H1 (cell line): ENCODE results near the gene FGF5. TPM values are rescaled to one million over a fixed set of nuclear protein-coding genes. Genes with fewer than 3 reads are reported as not detected.

Experiments used
- CTCF ChIA-PET: fragments of 300-600 bp; sonication (Branson Sonifier 250); formaldehyde crosslinking; loops from one replicate; lab custom pipeline; 2021; ENCODE audit not compliant: partially characterized antibody; lab: Charles Lee
- POLR2A ChIA-PET: fragments of 300-600 bp; sonication (Branson Sonifier 250); formaldehyde crosslinking; loops from one replicate; lab custom pipeline; 2021; ENCODE audit warnings: inconsistent platforms; ENCODE audit not compliant: partially characterized antibody; lab: Charles Lee
- DNase-seq, 2 experiments: peaks; one replicate each; pipeline versions ENCODE4 v3.0.0 to v3.0.0-alpha.2; 2010 to 2022; ENCODE audit warnings: low spot score in 2 of 2, low read depth in 1 of 2, mixed read lengths in 1 of 2
- FAIRE-seq: peaks from 2 replicates; lab custom pipeline; 2011; peaks lifted over from hg19 to GRCh38; lab: Jason Lieb, UNC
- H2AFZ ChIP-seq: 2 replicates; pipeline ENCODE4 v1.8.1; 2012; ENCODE audit warnings: low read length, inconsistent platforms
- H2AK5ac ChIP-seq: 2 replicates; pipeline ENCODE4 v1.6.1; 2013; ENCODE audit warnings: low read depth, low read length
- H2BK120ac ChIP-seq: replicated peaks from 2 replicates; pipeline ENCODE3; 2013; ENCODE audit warnings: low read depth, low read length, inconsistent platforms
- H2BK12ac ChIP-seq: 2 replicates; pipeline ENCODE4 v1.6.1; 2013; ENCODE audit warnings: low read depth, low read length
- H2BK15ac ChIP-seq: 2 replicates; pipeline ENCODE4 v1.6.1; 2013; ENCODE audit warnings: low read length
- H2BK20ac ChIP-seq: 2 replicates; pipeline ENCODE4 v1.6.1; 2013; ENCODE audit warnings: low read length
- H2BK5ac ChIP-seq: 2 replicates; pipeline ENCODE4 v1.6.1; 2013; ENCODE audit warnings: low read depth, low read length
- H3K14ac ChIP-seq: 2 replicates; pipeline ENCODE4 v1.6.1; 2013; ENCODE audit warnings: inconsistent platforms; ENCODE audit not compliant: insufficient read length
- H3K18ac ChIP-seq: 2 replicates; pipeline ENCODE4 v1.6.1; 2013; ENCODE audit warnings: low read length; ENCODE audit errors: extremely low read depth
- H3K23ac ChIP-seq: 2 replicates; pipeline ENCODE4 v1.6.1; 2013; ENCODE audit warnings: inconsistent platforms; ENCODE audit not compliant: insufficient read length
- H3K23me2 ChIP-seq: 2 replicates; pipeline ENCODE4 v1.6.1; 2013; ENCODE audit warnings: low read depth, low read length
- H3K27ac ChIP-seq: 2 replicates; pipeline ENCODE4 v1.6.1; 2011; ENCODE audit warnings: low read depth, low read length, inconsistent platforms
- H3K27me3 ChIP-seq, 4 experiments: replicated peaks in 1 of 4; 1 replicate in 1 of 4; 2 replicates in 3 of 4; pipeline versions ENCODE4 v1.6.1 to v1.8.1; 2011 to 2013; ENCODE audit warnings: low read length in 3 of 4, mild to moderate bottlenecking in 3 of 4, inconsistent platforms in 2 of 4, mixed read lengths in 2 of 4, moderate library complexity in 1 of 4; ENCODE audit not compliant: control insufficient read depth in 3 of 4, insufficient read depth in 3 of 4; ENCODE audit errors: extremely low read depth in 1 of 4
- H3K36me3 ChIP-seq, 4 experiments: 2 replicates each; pipeline versions ENCODE4 v1.6.1 to v1.8.1; 2011 to 2013; ENCODE audit warnings: mild to moderate bottlenecking in 4 of 4, low read length in 3 of 4, moderate library complexity in 2 of 4, control low read depth in 1 of 4, inconsistent platforms in 1 of 4; ENCODE audit not compliant: insufficient read depth in 4 of 4, control insufficient read depth in 2 of 4
- H3K4ac ChIP-seq: replicated peaks from 2 replicates; pipeline ENCODE3; 2013; ENCODE audit warnings: low read length, low read depth, mixed read lengths, inconsistent platforms; ENCODE audit not compliant: insufficient read length
- H3K4me1 ChIP-seq, 4 experiments: replicated peaks in 1 of 4; 1 replicate in 1 of 4; 2 replicates in 3 of 4; pipeline versions ENCODE4 v1.6.1 to v1.8.1; 2011 to 2013; ENCODE audit warnings: low read length in 3 of 4, inconsistent platforms in 2 of 4, mixed read lengths in 1 of 4; ENCODE audit not compliant: insufficient read depth in 4 of 4, control insufficient read depth in 3 of 4
- H3K4me2 ChIP-seq, 2 experiments: 2 replicates each; pipeline versions ENCODE4 v1.6.1 to v1.8.1; 2011 to 2013; ENCODE audit warnings: low read depth in 2 of 2, low read length in 2 of 2, control low read depth in 1 of 2, inconsistent platforms in 1 of 2, mild to moderate bottlenecking in 1 of 2; ENCODE audit not compliant: insufficient read depth in 1 of 2
- H3K4me3 ChIP-seq, 4 experiments: fragments of 200-600, 300-600 bp in 1 of 4; sonication (generic), shearing (Covaris generic), sonication (Bioruptor Twin) in 1 of 4; 2 replicates each; pipeline versions ENCODE4 v1.5.1 to v1.8.1; 2011 to 2016; ENCODE audit warnings: low read length in 4 of 4, low read depth in 3 of 4, control low read depth in 2 of 4, inconsistent platforms in 2 of 4, mild to moderate bottlenecking in 2 of 4, mixed read lengths in 1 of 4, moderate library complexity in 1 of 4; ENCODE audit not compliant: insufficient read depth in 2 of 4; ENCODE audit errors: extremely low read depth in 1 of 4
- H3K56ac ChIP-seq: replicated peaks from 2 replicates; pipeline ENCODE3; 2013; ENCODE audit warnings: low read depth, mild to moderate bottlenecking, mixed read lengths, low read length, inconsistent platforms; ENCODE audit not compliant: insufficient read length
- H3K79me1 ChIP-seq: 2 replicates; pipeline ENCODE4 v1.6.1; 2013; ENCODE audit warnings: low read depth, low read length, control low read depth
- H3K79me2 ChIP-seq, 2 experiments: 2 replicates each; pipeline versions ENCODE4 v1.6.1 to v1.8.1; 2012 to 2013; ENCODE audit warnings: low read length in 2 of 2, mild to moderate bottlenecking in 2 of 2, inconsistent platforms in 1 of 2; ENCODE audit not compliant: insufficient read depth in 2 of 2, control insufficient read depth in 1 of 2
- H3K9ac ChIP-seq, 4 experiments: replicated peaks in 1 of 4; 1 replicate in 1 of 4; 2 replicates in 3 of 4; pipeline versions ENCODE4 v1.6.1 to v1.8.1; 2011 to 2013; ENCODE audit warnings: low read depth in 3 of 4, low read length in 3 of 4, control low read depth in 2 of 4, mild to moderate bottlenecking in 2 of 4, moderate library complexity in 2 of 4, inconsistent platforms in 1 of 4; ENCODE audit errors: extremely low read depth in 1 of 4
- H3K9me3 ChIP-seq, 2 experiments: 2 replicates each; pipeline versions ENCODE4 v1.6.1 to v1.8.1; 2012 to 2013; ENCODE audit warnings: mild to moderate bottlenecking in 2 of 2, moderate library complexity in 2 of 2, control low read depth in 1 of 2, inconsistent platforms in 1 of 2, low read depth in 1 of 2, low read length in 1 of 2, mixed read lengths in 1 of 2; ENCODE audit not compliant: insufficient read depth in 2 of 2
- H4K20me1 ChIP-seq, 2 experiments: replicated peaks in 1 of 2; 2 replicates each; pipeline versions ENCODE3 to v1.8.1; 2011 to 2013; ENCODE audit warnings: inconsistent platforms in 2 of 2, low read length in 2 of 2, mild to moderate bottlenecking in 1 of 2; ENCODE audit not compliant: insufficient read depth in 2 of 2, control insufficient read depth in 1 of 2
- H4K5ac ChIP-seq: 2 replicates; pipeline ENCODE4 v1.6.1; 2013; ENCODE audit warnings: low read length, low read depth, mixed read lengths, inconsistent platforms; ENCODE audit not compliant: insufficient read length
- H4K8ac ChIP-seq: 2 replicates; pipeline ENCODE4 v1.8.0; 2013; ENCODE audit warnings: mild to moderate bottlenecking, moderate library complexity, low read length, inconsistent platforms; ENCODE audit not compliant: insufficient read depth; ENCODE audit errors: extremely low read depth
- H4K91ac ChIP-seq: replicated peaks from 2 replicates; pipeline ENCODE3; 2013; ENCODE audit warnings: low read length, mixed read lengths, inconsistent platforms; ENCODE audit not compliant: insufficient read length
- CREB1 ChIP-seq: IDR thresholded peaks from 2 replicates; pipeline ENCODE4 v1.6.1; 2012; ENCODE audit warnings: inconsistent platforms
- RBBP5 ChIP-seq: IDR thresholded peaks from 2 replicates; pipeline ENCODE4 v1.7.1; 2012; ENCODE audit warnings: low read depth, mild to moderate bottlenecking, inconsistent platforms, low read length, moderate library complexity, borderline replicate concordance
- RNF2 ChIP-seq: fragments of 200-900, 300-1000 bp; sonication (generic); IDR thresholded peaks from 2 replicates; pipeline ENCODE4 v1.7.1; 2016; ENCODE audit warnings: borderline replicate concordance, low read depth, mild to moderate bottlenecking, antibody characterized with exemption, low read length; ENCODE audit not compliant: poor library complexity, severe bottlenecking; ENCODE audit errors: missing control alignments
- polyA plus RNA-seq, 7 experiments: library from polyadenylated mRNA; depleted of rRNA in 3 of 7; stranded (reverse) in 5 of 7; unstranded in 2 of 7; fragments of >200 nt in 5 of 7; fragments of 200-250 nt in 2 of 7; gene quantifications; 1 replicate in 5 of 7; 2 replicates in 1 of 7; 4 replicates in 1 of 7; pipeline versions ENCODE4 v1.2.1 to v1.2.3, GENCODE V29; 2011 to 2013; ENCODE audit warnings: missing spikeins in 2 of 7, mixed read lengths in 2 of 7
- total RNA-seq: library from RNA; stranded (reverse); fragmentation: NEBNext Ultra II Directional; extraction: Animal tissue kit (Norgen Biotek cat#: 25700); gene quantifications from 2 replicates; pipeline ENCODE4 v1.2.1, GENCODE V29; 2021

FGF5 gene
- total and polyA plus RNA-seq, 2 of the 8 experiments (the other 6 are each of a cell fraction or from before 2014, with no cell fraction given) = not detected

- Histone ChIP-seq H3K9me3 (no peaks in the 10 kb centered on the region), H2BK120ac (no peak overlapping the region), H4K91ac (no peak overlapping the region), H3K18ac (no peak overlapping the region), H3K27ac (no peak overlapping the region), H3K4ac (no peak overlapping the region), H3K4me2 (no peak overlapping the region), H2BK20ac (no peak overlapping the region), H3K27me3 (peaks cover 13 to 22% (median 16%) of the 10 kb centered on the region in 4 experiments), H3K14ac (no peak overlapping the region), H3K23ac (no peak overlapping the region), H4K5ac (no peak overlapping the region), H3K4me1 (peaks cover 0 to 4% (median 0%) of the 10 kb centered on the region in 4 experiments; a peak in 1 of 7 replicates), H2AK5ac (no peak overlapping the region), H2BK12ac (no peak overlapping the region), H3K79me2 (no peaks in the 10 kb centered on the region), H4K8ac (no peak overlapping the region), H2BK15ac (no peak overlapping the region), H2AFZ (no peak overlapping the region), H3K79me1 (no peaks in the 10 kb centered on the region), H4K20me1 (no peaks in the 10 kb centered on the region), H3K4me3 (no peak overlapping the region), H3K56ac (no peak overlapping the region), H3K9ac (no peak overlapping the region), H3K23me2 (no peaks in the 10 kb centered on the region), H3K36me3 (no peaks in the 10 kb centered on the region; a peak in 1 of 8 replicates), H2BK5ac (no peak overlapping the region)
- DNase-seq (no peak), FAIRE-seq (no peak)
- ChIA-PET POLR2A (no interaction called here), CTCF (interaction anchor here (0.6 kb wide), 1 partner anchor 108 kb away, joined by 3 read pairs; no protein-coding TSS in a partner anchor)
- TF ChIP-seq RNF2 (no peak), CREB1 (no peak), RBBP5 (no peak)
Measured at GRCh38 chr4:80257851-80258250, 8.6 kb upstream of the FGF5 start.
